ENCODE data around the gene RSBN1.
A peak's percentile ranks its signal among the peaks of the same experiment; 100 is the strongest.

RSBN1 gene

GRCh38 chr1:113811888-113812660 lies at the start of gene RSBN1 (continued):
- TF ChIP-seq ZNF266 (tag by site-specific recombination; IDR thresholded peaks at IDR 0.05; ENCODE audit: low read depth) = no peak
- TF ChIP-seq ATF2 (tag by site-specific recombination; IDR thresholded peaks at IDR 0.05; ENCODE audit: low read depth) = no peak
- TF ChIP-seq ZNF692 (tag by site-specific recombination; IDR thresholded peaks at IDR 0.05) = peak; percentile 37; the same call in 1 of the 2 replicates
- TF ChIP-seq ZNF335 (tag by site-specific recombination; conservative IDR thresholded peaks at IDR 0.05) = peak; percentile 97
- TF ChIP-seq ZNF132 (tag by site-specific recombination; IDR thresholded peaks at IDR 0.05; ENCODE audit: borderline replicate concordance) = no peak
- TF ChIP-seq ZNF600 (tag by site-specific recombination; IDR thresholded peaks at IDR 0.05) = peak; percentile 61; the same call in 1 of the 2 replicates
- TF ChIP-seq ZSCAN18 (tag by site-specific recombination; IDR thresholded peaks at IDR 0.05) = no peak
- TF ChIP-seq ZNF18 (tag by site-specific recombination; IDR thresholded peaks at IDR 0.05) = no peak
- no peak for TF ChIP-seq ZNF645 (tag by site-specific recombination; IDR thresholded peaks at IDR 0.05)
- TF ChIP-seq ZNF768 (tag by site-specific recombination; IDR thresholded peaks at IDR 0.05) = no peak
- no peak for TF ChIP-seq OSR2 (tag by site-specific recombination; IDR thresholded peaks at IDR 0.05)
- no peak for TF ChIP-seq ZNF555 (tag by site-specific recombination; conservative IDR thresholded peaks at IDR 0.05)
- peak; percentile 91 for TF ChIP-seq ZBTB7A (tag by site-specific recombination; IDR thresholded peaks at IDR 0.05; ENCODE audit: low read depth)
- TF ChIP-seq ZNF571 (tag by site-specific recombination; IDR thresholded peaks at IDR 0.05) = no peak
- no peak; the same call in 1 of the 2 replicates for TF ChIP-seq ZBTB21 (tag by site-specific recombination; IDR thresholded peaks at IDR 0.05)
- TF ChIP-seq ZNF677 (tag by site-specific recombination; IDR thresholded peaks at IDR 0.05) = no peak
- TF ChIP-seq ZBTB17 (tag by site-specific recombination; IDR thresholded peaks at IDR 0.05) = peak; percentile 90
- TF ChIP-seq ZNF175 (tag by site-specific recombination; IDR thresholded peaks at IDR 0.05) = no peak
- no peak for TF ChIP-seq ZNF837 (tag by site-specific recombination; IDR thresholded peaks at IDR 0.05)
- TF ChIP-seq SP2 (tag by site-specific recombination; IDR thresholded peaks at IDR 0.05) = peak; percentile 64
- no peak for TF ChIP-seq BCL11A (tag by site-specific recombination; IDR thresholded peaks at IDR 0.05; ENCODE audit: low read depth)
- TF ChIP-seq KLF7 (tag by site-specific recombination; IDR thresholded peaks at IDR 0.05; ENCODE audit: borderline replicate concordance) = no peak
- TF ChIP-seq ZNF830 (tag by site-specific recombination; IDR thresholded peaks at IDR 0.05; ENCODE audit: low read depth) = no peak
- TF ChIP-seq KLF17 (tag by site-specific recombination; IDR thresholded peaks at IDR 0.05) = peak; percentile 38; the same call in 1 of the 2 replicates
- TF ChIP-seq ZNF341 (tag by site-specific recombination; IDR thresholded peaks at IDR 0.05; ENCODE audit: low read depth) = peak; percentile 95
- TF ChIP-seq ZNF121 (tag by site-specific recombination; IDR thresholded peaks at IDR 0.05) = peak; percentile 4
- TF ChIP-seq ZNF433 (tag by site-specific recombination; IDR thresholded peaks at IDR 0.05; ENCODE audit: low read depth) = no peak
- no peak; the same call in none of the 2 replicates for TF ChIP-seq ZFP37 (tag by site-specific recombination; IDR thresholded peaks at IDR 0.05)
- no peak for TF ChIP-seq SETDB1 (IDR thresholded peaks at IDR 0.05; ENCODE audit: insufficient read length, low read length)
- TF ChIP-seq ZNF610 (tag by site-specific recombination; IDR thresholded peaks at IDR 0.05; ENCODE audit: borderline replicate concordance) = peak; percentile 62; the same call in 1 of the 2 replicates
- no peak for TF ChIP-seq ZNF223 (tag by site-specific recombination; IDR thresholded peaks at IDR 0.05)
- no peak; the same call in 1 of the 2 replicates for TF ChIP-seq ZNF777 (tag by site-specific recombination; IDR thresholded peaks at IDR 0.05; ENCODE audit: borderline replicate concordance)
- no peak; the same call in 1 of the 2 replicates for TF ChIP-seq KLF16 (tag by site-specific recombination; IDR thresholded peaks at IDR 0.05)

All from HEK293 (cell line).